ENCODE results near the gene ARF1.

ARF1 gene

GRCh38 chr1:228120351-228120750 is 37.8 kb downstream of the ARF1 start:
- DNase-seq: no peak

GRCh38 chr1:228120857-228121489 is 38.5 kb downstream of the ARF1 start:
- DNase-seq: no peak

GRCh38 chr1:228122921-228123441 is 40.5 kb downstream of the ARF1 start:
- DNase-seq: no peak

- DNase-seq: no peak
Measured at GRCh38 chr1:228123505-228123904, 41.0 kb downstream of the ARF1 start.

- DNase-seq: no peak
Measured at GRCh38 chr1:228125185-228125584, 42.7 kb downstream of the ARF1 start.

- DNase-seq: no peak
Measured at GRCh38 chr1:228131766-228132165, 49.3 kb downstream of the ARF1 start.

GRCh38 chr1:228134591-228134990 is 52.1 kb downstream of the ARF1 start:
- DNase-seq: no peak

- DNase-seq: no peak
Measured at GRCh38 chr1:228136901-228137300, 54.4 kb downstream of the ARF1 start.

- no peak for DNase-seq
Measured at GRCh38 chr1:228139406-228139930, 57.0 kb downstream of the ARF1 start.

GRCh38 chr1:228139931-228140723 is 57.6 kb downstream of the ARF1 start, which contains the start of gene GUK1:
Gene GUK1, plus strand, starts transcription at chr1:228140279. Its CDS starts 24 bp downstream, at chr1:228140303.
- DNase-seq: peak; percentile 63 to 100 (median 98)

GRCh38 chr1:228140724-228141225 is 58.3 kb downstream of the ARF1 start:
- DNase-seq: no peak

GRCh38 chr1:228141226-228142044 is 58.9 kb downstream of the ARF1 start:
- peak in 2 of 51 donors; percentile 28 to 29 for DNase-seq

GRCh38 chr1:228142155-228142691 is 59.7 kb downstream of the ARF1 start:
- DNase-seq: no peak

GRCh38 chr1:228142701-228143136 is 60.2 kb downstream of the ARF1 start:
- DNase-seq: peak in 5 of 51 donors; percentile 13 to 50 (median 31)

GRCh38 chr1:228143480-228144192 is 61.1 kb downstream of the ARF1 start:
- DNase-seq: no peak

- no peak for DNase-seq
Measured at GRCh38 chr1:228144193-228144992, 61.9 kb downstream of the ARF1 start.

GRCh38 chr1:228144993-228145343 is 62.5 kb downstream of the ARF1 start:
- no peak for DNase-seq

- DNase-seq: no peak
Measured at GRCh38 chr1:228145463-228146416, 63.2 kb downstream of the ARF1 start.

Data from hypothalamus (tissue), 51 donors.